ENCODE data around the gene TOM1. TPM values are rescaled to one million over a fixed set of nuclear protein-coding genes. Genes with fewer than 3 reads are reported as not detected.

Gene TOM1
- total RNA-seq, 1 experiment from 2014 or later, result 8.3 TPM

GRCh38 chr22:35348703-35349102 is 49.0 kb downstream of the TOM1 start:
- no peaks in the 10 kb centered on the region for H3K79me2 ChIP-seq (ENCODE audit: low read length)
- DNase-seq, result no peak
- no peaks in the 10 kb centered on the region for H3K36me3 ChIP-seq (ENCODE audit: insufficient read depth, low read length)
- H3K4me3 ChIP-seq (ENCODE audit: low read length), result no peak overlapping the region
- H3K9ac ChIP-seq (ENCODE audit: low read length), result no peak overlapping the region
- H3K4me2 ChIP-seq (ENCODE audit: low read depth, low read length, poor library complexity, severe bottlenecking), result no peak overlapping the region
- no peaks in the 10 kb centered on the region for H3K27me3 ChIP-seq (ENCODE audit: low read length)
- H3K27ac ChIP-seq (ENCODE audit: low read length), result no peak overlapping the region
- no peaks in the 10 kb centered on the region for H3K9me2 ChIP-seq (replicated peaks; ENCODE audit: insufficient read depth, low read length)
- peaks cover 31% of the 10 kb centered on the region for H3K4me1 ChIP-seq (ENCODE audit: low read length)
- no peaks in the 10 kb centered on the region for H3K9me3 ChIP-seq (ENCODE audit: low read length)
- H2AFZ ChIP-seq (ENCODE audit: low read length), result no peak overlapping the region
- no peaks in the 10 kb centered on the region for H4K20me1 ChIP-seq (ENCODE audit: insufficient read depth, low read depth, low read length)

- no peaks in the 10 kb centered on the region for H4K20me1 ChIP-seq (ENCODE audit: insufficient read depth, low read depth, low read length)
- no peaks in the 10 kb centered on the region for H3K9me3 ChIP-seq (ENCODE audit: low read length)
- H3K4me3 ChIP-seq (ENCODE audit: low read length), result no peak overlapping the region
- no peaks in the 10 kb centered on the region for H3K27me3 ChIP-seq (ENCODE audit: low read length)
- H3K27ac ChIP-seq (ENCODE audit: low read length), result no peak overlapping the region
- no peak overlapping the region for H3K4me2 ChIP-seq (ENCODE audit: low read depth, low read length, poor library complexity, severe bottlenecking)
- DNase-seq, result no peak
- H2AFZ ChIP-seq (ENCODE audit: low read length), result no peak overlapping the region
- peaks cover 31% of the 10 kb centered on the region for H3K4me1 ChIP-seq (ENCODE audit: low read length)
- H3K9me2 ChIP-seq (replicated peaks; ENCODE audit: insufficient read depth, low read length), result no peaks in the 10 kb centered on the region
- no peaks in the 10 kb centered on the region for H3K36me3 ChIP-seq (ENCODE audit: insufficient read depth, low read length)
- no peak overlapping the region for H3K9ac ChIP-seq (ENCODE audit: low read length)
- no peaks in the 10 kb centered on the region for H3K79me2 ChIP-seq (ENCODE audit: low read length)
Measured at GRCh38 chr22:35349368-35349703, 49.6 kb downstream of the TOM1 start.

GRCh38 chr22:35349704-35350538 is 50.2 kb downstream of the TOM1 start:
- no peaks in the 10 kb centered on the region for H3K36me3 ChIP-seq (ENCODE audit: insufficient read depth, low read length)
- H3K27me3 ChIP-seq (ENCODE audit: low read length), result no peaks in the 10 kb centered on the region
- no peaks in the 10 kb centered on the region for H3K79me2 ChIP-seq (ENCODE audit: low read length)
- H2AFZ ChIP-seq (ENCODE audit: low read length), result no peak overlapping the region
- H3K4me1 ChIP-seq (ENCODE audit: low read length), result peaks cover 31% of the 10 kb centered on the region
- no peak overlapping the region for H3K4me3 ChIP-seq (ENCODE audit: low read length)
- H3K9me3 ChIP-seq (ENCODE audit: low read length), result no peaks in the 10 kb centered on the region
- H3K27ac ChIP-seq (ENCODE audit: low read length), result no peak overlapping the region
- H4K20me1 ChIP-seq (ENCODE audit: insufficient read depth, low read depth, low read length), result no peaks in the 10 kb centered on the region
- H3K4me2 ChIP-seq (ENCODE audit: low read depth, low read length, poor library complexity, severe bottlenecking), result no peak overlapping the region
- no peaks in the 10 kb centered on the region for H3K9me2 ChIP-seq (replicated peaks; ENCODE audit: insufficient read depth, low read length)
- DNase-seq, result no peak
- H3K9ac ChIP-seq (ENCODE audit: low read length), result peak overlapping the region; percentile 34; the same call in 1 of the 2 replicates

GRCh38 chr22:35350539-35351503 is 51.1 kb downstream of the TOM1 start:
- DNase-seq, result peak; percentile 94
- Histone ChIP-seq H4K20me1 (ENCODE audit: insufficient read depth, low read depth, low read length) (no peaks in the 10 kb centered on the region), H3K79me2 (ENCODE audit: low read length) (no peaks in the 10 kb centered on the region), H3K4me2 (ENCODE audit: low read depth, low read length, poor library complexity, severe bottlenecking) (peak overlapping the region; percentile 84), H3K4me1 (ENCODE audit: low read length) (peaks cover 31% of the 10 kb centered on the region), H3K27me3 (ENCODE audit: low read length) (no peaks in the 10 kb centered on the region), H3K9ac (ENCODE audit: low read length) (peak overlapping the region; percentile 68), H3K4me3 (ENCODE audit: low read length) (peak overlapping the region; percentile 68), H3K9me3 (ENCODE audit: low read length) (no peaks in the 10 kb centered on the region), H3K36me3 (ENCODE audit: insufficient read depth, low read length) (no peaks in the 10 kb centered on the region), H2AFZ (ENCODE audit: low read length) (peak overlapping the region; percentile 85; the same call in 1 of the 2 replicates), H3K9me2 (replicated peaks; ENCODE audit: insufficient read depth, low read length) (no peaks in the 10 kb centered on the region), H3K27ac (ENCODE audit: low read length) (no peak overlapping the region)

GRCh38 chr22:35352214-35353111 is 52.8 kb downstream of the TOM1 start:
- Histone ChIP-seq H4K20me1 (ENCODE audit: insufficient read depth, low read depth, low read length) (no peaks in the 10 kb centered on the region), H3K27me3 (ENCODE audit: low read length) (no peaks in the 10 kb centered on the region), H3K9ac (ENCODE audit: low read length) (peak overlapping the region; percentile 64), H2AFZ (ENCODE audit: low read length) (peak overlapping the region; percentile 98), H3K4me2 (ENCODE audit: low read depth, low read length, poor library complexity, severe bottlenecking) (peak overlapping the region; percentile 70), H3K9me2 (replicated peaks; ENCODE audit: insufficient read depth, low read length) (no peaks in the 10 kb centered on the region), H3K9me3 (ENCODE audit: low read length) (no peaks in the 10 kb centered on the region), H3K4me3 (ENCODE audit: low read length) (peak overlapping the region; percentile 53), H3K4me1 (ENCODE audit: low read length) (peaks cover 31% of the 10 kb centered on the region), H3K36me3 (ENCODE audit: insufficient read depth, low read length) (no peaks in the 10 kb centered on the region), H3K27ac (ENCODE audit: low read length) (peak overlapping the region; percentile 56), H3K79me2 (ENCODE audit: low read length) (no peaks in the 10 kb centered on the region)
- peak; percentile 87 for DNase-seq

- 0 out of 2 replicates have a peak overlapping the region, but pooled peaks have one; percentile 98 for H2AFZ ChIP-seq (ENCODE audit: low read length)
- H3K9me2 ChIP-seq (replicated peaks; ENCODE audit: insufficient read depth, low read length), result no peaks in the 10 kb centered on the region
- no peaks in the 10 kb centered on the region for H3K27me3 ChIP-seq (ENCODE audit: low read length)
- H3K4me3 ChIP-seq (ENCODE audit: low read length), result peak overlapping the region; percentile 53; the same call in 1 of the 2 replicates
- H3K79me2 ChIP-seq (ENCODE audit: low read length), result no peaks in the 10 kb centered on the region
- H3K9me3 ChIP-seq (ENCODE audit: low read length), result no peaks in the 10 kb centered on the region
- peak overlapping the region; percentile 64 for H3K9ac ChIP-seq (ENCODE audit: low read length)
- H4K20me1 ChIP-seq (ENCODE audit: insufficient read depth, low read depth, low read length), result no peaks in the 10 kb centered on the region
- no peak overlapping the region for H3K27ac ChIP-seq (ENCODE audit: low read length)
- H3K4me1 ChIP-seq (ENCODE audit: low read length), result peaks cover 31% of the 10 kb centered on the region
- no peak for DNase-seq
- peak overlapping the region; percentile 70 for H3K4me2 ChIP-seq (ENCODE audit: low read depth, low read length, poor library complexity, severe bottlenecking)
- no peaks in the 10 kb centered on the region for H3K36me3 ChIP-seq (ENCODE audit: insufficient read depth, low read length)
Measured at GRCh38 chr22:35353318-35353717, 53.6 kb downstream of the TOM1 start.

- H3K4me3 ChIP-seq (ENCODE audit: low read length), result no peak overlapping the region
- H2AFZ ChIP-seq (ENCODE audit: low read length), result no peak overlapping the region
- H3K79me2 ChIP-seq (ENCODE audit: low read length), result no peaks in the 10 kb centered on the region
- H3K9me2 ChIP-seq (replicated peaks; ENCODE audit: insufficient read depth, low read length), result no peaks in the 10 kb centered on the region
- H4K20me1 ChIP-seq (ENCODE audit: insufficient read depth, low read depth, low read length), result no peaks in the 10 kb centered on the region
- no peak overlapping the region for H3K9ac ChIP-seq (ENCODE audit: low read length)
- H3K36me3 ChIP-seq (ENCODE audit: insufficient read depth, low read length), result no peaks in the 10 kb centered on the region
- DNase-seq, result no peak
- no peaks in the 10 kb centered on the region for H3K27me3 ChIP-seq (ENCODE audit: low read length)
- H3K9me3 ChIP-seq (ENCODE audit: low read length), result no peaks in the 10 kb centered on the region
- H3K4me2 ChIP-seq (ENCODE audit: low read depth, low read length, poor library complexity, severe bottlenecking), result no peak overlapping the region
- H3K4me1 ChIP-seq (ENCODE audit: low read length), result peaks cover 31% of the 10 kb centered on the region
- H3K27ac ChIP-seq (ENCODE audit: low read length), result no peak overlapping the region
Measured at GRCh38 chr22:35354068-35354467, 54.4 kb downstream of the TOM1 start.

All from Karpas-422 (cell line).